Mesothelial cell of epicardium (in vitro differentiated cells): ENCODE measurements around the gene IFFO2. TPM values are rescaled to one million over a fixed set of nuclear protein-coding genes. Genes with fewer than 3 reads are reported as not detected.

Source experiments
- DNase-seq, 2 experiments: peaks; one replicate each; pipeline ENCODE4 v3.0.0; 2021; ENCODE audit warnings: low spot score in 2 of 2; ENCODE audit not compliant: unreplicated experiment in 2 of 2
- H3K27ac Mint-ChIP-seq: 2 replicates; pipeline ENCODE4 v1.8.0; 2021; ENCODE audit warnings: mixed read lengths
- H3K27me3 Mint-ChIP-seq: 2 replicates; pipeline ENCODE4 v1.8.0; 2021; ENCODE audit warnings: low read depth, mixed read lengths
- H3K36me3 Mint-ChIP-seq: 2 replicates; pipeline ENCODE4 v1.8.0; 2021; ENCODE audit warnings: mixed read lengths
- H3K4me1 Mint-ChIP-seq: 2 replicates; pipeline ENCODE4 v1.8.0; 2021; ENCODE audit warnings: mixed read lengths
- H3K4me3 Mint-ChIP-seq: 2 replicates; pipeline ENCODE4 v1.8.0; 2021; ENCODE audit warnings: mild to moderate bottlenecking, moderate library complexity, mixed read lengths
- H3K9me3 Mint-ChIP-seq: 2 replicates; pipeline ENCODE4 v1.8.0; 2021; ENCODE audit warnings: mixed read lengths
- CTCF ChIP-seq: fragments of 200-600 bp; sonication (generic); IDR thresholded peaks from one replicate; pipeline ENCODE4 v1.5.0; 2021; ENCODE audit warnings: antibody characterized with exemption; ENCODE audit not compliant: unreplicated experiment
- total RNA-seq: library from RNA; stranded (reverse); gene quantifications from 3 replicates; pipeline ENCODE4 v1.2.1, GENCODE V29; 2021

Gene IFFO2
- total RNA-seq, 1 donor from 2014 or later = 9.1 TPM

DNA sequence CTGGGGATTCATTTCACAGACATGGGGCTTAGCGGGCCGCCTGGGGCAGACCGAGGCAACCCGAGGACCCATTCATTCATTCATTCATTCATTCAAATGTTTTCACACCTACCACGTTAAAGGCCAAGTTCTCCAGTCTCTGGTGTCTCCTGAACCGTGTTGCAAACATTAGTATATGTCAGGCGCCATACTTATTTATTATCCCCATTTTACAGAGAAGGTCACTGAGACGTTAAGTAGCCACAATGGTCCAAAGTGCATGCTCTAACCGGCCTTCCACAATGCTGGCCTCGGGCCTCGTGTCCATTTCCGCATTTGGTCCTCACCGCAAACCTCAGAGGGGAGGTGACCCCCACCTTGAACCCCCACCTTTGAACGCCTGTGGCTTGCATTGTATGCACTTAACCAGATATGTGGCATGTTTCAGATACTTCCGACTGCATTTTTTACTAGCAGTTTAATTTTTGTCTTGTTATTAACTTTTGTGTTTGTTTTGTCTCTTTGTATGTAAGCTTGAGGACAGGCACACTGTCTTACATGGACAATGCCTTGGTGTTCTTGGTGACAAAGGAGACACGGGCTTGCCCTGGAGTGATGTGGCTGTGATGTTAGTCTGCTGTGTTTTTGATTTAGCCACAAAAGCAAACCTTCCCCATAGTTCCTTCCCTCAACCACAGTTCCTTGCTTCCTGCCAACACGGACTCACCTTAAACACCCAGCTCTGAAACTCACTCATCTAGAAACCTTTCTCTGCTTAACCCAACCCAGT is 1.2 kb upstream of the IFFO2 start:
- Mint-ChIP-seq H3K27me3 (peaks cover 41% of the 10 kb centered on the region), H3K27ac (no peak overlapping the region), H3K9me3 (no peaks in the 10 kb centered on the region), H3K4me3 (peak overlapping the region; percentile 81), H3K36me3 (no peaks in the 10 kb centered on the region), H3K4me1 (peaks cover 20% of the 10 kb centered on the region)
- TF ChIP-seq CTCF = no peak
- DNase-seq = no peak

DNA sequence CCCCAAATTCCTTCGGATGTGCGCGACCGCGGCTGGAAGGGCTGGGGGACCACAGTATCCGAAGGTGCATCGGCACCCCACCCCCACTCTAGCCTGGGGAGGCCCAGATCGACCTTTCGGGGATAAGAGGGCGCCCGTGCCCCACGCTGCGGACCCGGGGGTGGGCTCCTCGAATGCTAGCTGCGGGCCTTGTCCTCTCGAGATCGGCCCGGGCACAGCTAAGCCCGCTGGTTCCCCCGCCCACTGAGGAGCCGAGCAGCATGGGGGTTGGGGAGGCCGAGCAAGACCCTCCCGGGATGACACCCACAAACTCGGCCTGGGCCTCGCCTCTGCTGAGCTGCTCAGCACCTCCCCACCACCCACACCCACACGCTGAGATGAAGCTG is 653 bp upstream of the IFFO2 start:
- Mint-ChIP-seq H3K27ac (no peak overlapping the region), H3K36me3 (no peaks in the 10 kb centered on the region), H3K9me3 (no peaks in the 10 kb centered on the region), H3K4me3 (peak overlapping the region; percentile 81), H3K27me3 (peaks cover 44% of the 10 kb centered on the region), H3K4me1 (peaks cover 20% of the 10 kb centered on the region)
- peak in 1 of 2 experiments; percentile 56 for DNase-seq
- no peak for TF ChIP-seq CTCF

DNA sequence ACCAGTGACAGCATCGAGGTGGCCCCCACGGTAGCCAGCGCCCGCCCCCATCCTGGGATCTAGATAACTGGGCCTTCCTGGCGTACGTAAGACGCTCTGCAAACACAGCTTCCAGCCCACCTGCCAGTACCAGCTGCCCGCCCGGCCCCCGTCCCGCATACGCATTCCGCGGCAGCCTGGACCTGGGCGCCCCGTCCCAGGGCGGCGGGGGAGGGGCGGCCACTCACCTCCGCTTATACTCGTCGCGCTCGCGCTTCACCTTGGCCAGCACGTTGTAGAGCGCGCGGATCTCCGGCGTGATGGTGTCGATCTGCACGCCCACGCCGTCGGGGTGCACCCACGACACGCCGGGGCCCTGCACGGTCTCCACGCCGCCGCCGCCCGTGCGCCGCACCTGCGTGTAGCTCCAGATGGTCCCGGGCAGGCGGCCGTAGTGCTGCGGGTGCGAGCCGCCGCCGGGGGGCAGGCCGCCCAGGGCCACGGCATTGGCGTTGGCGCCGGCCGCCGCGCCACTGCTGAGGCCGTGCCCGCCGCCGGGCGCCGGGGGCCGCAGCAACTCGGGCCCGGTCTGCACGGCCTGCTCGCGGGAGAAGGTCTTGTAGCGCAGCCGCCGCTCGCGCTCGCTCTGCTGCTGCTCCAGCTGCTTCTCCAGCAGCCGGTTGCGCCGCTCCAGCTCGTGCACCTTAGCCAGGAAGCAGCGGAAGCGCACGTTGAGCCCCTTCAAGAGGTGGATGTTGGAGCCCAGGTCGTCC is 859 bp downstream of the IFFO2 start:
- H3K27ac Mint-ChIP-seq = no peak overlapping the region

GRCh38 chr1:18955131-18955440 is 1.4 kb downstream of the IFFO2 start:
- peak overlapping the region; percentile 73 for H3K4me3 Mint-ChIP-seq
- H3K4me1 Mint-ChIP-seq = peaks cover 21% of the 10 kb centered on the region
- H3K9me3 Mint-ChIP-seq = no peaks in the 10 kb centered on the region
- no peak for DNase-seq
- peaks cover 40% of the 10 kb centered on the region for H3K27me3 Mint-ChIP-seq
- TF ChIP-seq CTCF = no peak
- no peaks in the 10 kb centered on the region for H3K36me3 Mint-ChIP-seq
- peak overlapping the region; percentile 62 for H3K27ac Mint-ChIP-seq

More for the DNA sequence above, 859 bp downstream of the IFFO2 start:
- peaks cover 43% of the 10 kb centered on the region for H3K27me3 Mint-ChIP-seq
- peak overlapping the region; percentile 73 for H3K4me3 Mint-ChIP-seq
- no peaks in the 10 kb centered on the region for H3K36me3 Mint-ChIP-seq
- TF ChIP-seq CTCF = no peak
- H3K9me3 Mint-ChIP-seq = no peaks in the 10 kb centered on the region
- H3K4me1 Mint-ChIP-seq = peaks cover 18% of the 10 kb centered on the region
- peak; percentile 32 to 65 for DNase-seq

- Mint-ChIP-seq H3K4me3 (peak overlapping the region; percentile 73), H3K27me3 (peaks cover 35% of the 10 kb centered on the region), H3K4me1 (peaks cover 27% of the 10 kb centered on the region), H3K9me3 (no peaks in the 10 kb centered on the region), H3K27ac (peak overlapping the region; percentile 62), H3K36me3 (no peaks in the 10 kb centered on the region)
- no peak for DNase-seq
- TF ChIP-seq CTCF = no peak
Observed at GRCh38 chr1:18954270-18955071, 2.0 kb downstream of the IFFO2 start.
